Tibial nerve (tissue), 3 donors: Measurements from ENCODE around the gene HRH2.

Experiments used
- EP300 ChIP-seq, 2 donors: sonication (generic); formaldehyde crosslinking; IDR thresholded peaks; one replicate each; pipeline ENCODE4 v1.6.1; 2017; ENCODE audit warnings: antibody characterized with exemption in 2 of 2, mild to moderate bottlenecking in 1 of 2
- POLR2A ChIP-seq, 2 donors: fragments of 450-650 bp; IDR thresholded peaks; one replicate each; pipeline ENCODE4 v1.6.1; 2017; ENCODE audit warnings: antibody characterized with exemption in 2 of 2, mild to moderate bottlenecking in 2 of 2, moderate library complexity in 2 of 2

DNA sequence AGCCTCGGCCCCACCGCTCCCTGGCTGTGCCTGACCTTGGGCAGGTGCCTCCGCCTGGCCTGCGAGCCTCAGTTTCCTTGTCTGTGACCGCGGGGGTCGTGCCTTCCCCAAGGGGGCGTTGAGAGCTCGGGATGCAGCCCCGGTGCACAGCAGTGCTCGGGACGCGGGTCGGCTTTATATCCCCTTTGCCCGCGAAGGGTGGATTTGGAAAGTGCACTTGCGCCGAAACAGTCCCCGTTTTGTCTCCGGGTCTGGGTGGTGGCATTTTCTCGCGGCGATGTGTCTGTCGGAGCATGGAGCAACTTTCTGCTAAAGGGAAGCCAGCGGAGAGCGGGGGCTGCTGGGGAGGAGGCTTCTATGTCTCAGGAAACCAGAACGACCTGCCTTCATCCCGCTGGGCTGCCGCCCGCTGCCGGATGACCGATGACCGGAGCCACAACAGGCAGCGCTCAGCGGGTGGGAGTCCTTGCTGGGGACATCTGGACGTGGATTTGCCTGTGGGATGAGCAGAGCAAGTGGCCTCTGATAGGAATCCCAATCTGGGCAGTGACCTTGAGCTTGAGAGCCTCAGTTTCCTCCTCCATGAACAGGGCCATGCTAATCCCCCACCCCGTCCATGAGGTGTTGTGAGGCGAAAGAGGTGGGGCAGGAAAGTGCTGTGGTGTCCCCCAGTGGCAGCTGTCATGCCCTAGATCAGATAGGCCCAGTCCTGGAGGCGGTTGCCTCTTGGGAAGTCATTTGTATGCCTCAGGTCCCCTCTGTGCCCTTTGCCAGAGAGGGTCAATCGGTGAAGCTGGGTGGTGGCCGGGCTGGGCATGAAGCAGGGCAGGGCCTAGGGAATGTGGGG, 651 bp downstream of the HRH2 start:
- TF ChIP-seq EP300 (IDR thresholded peaks at IDR 0.05) (no peak), POLR2A (IDR thresholded peaks at IDR 0.05) (no peak)
